Endometrial microvascular endothelial cells (primary cell): ENCODE results near the gene DPH1. TPM values are rescaled to one million over a fixed set of nuclear protein-coding genes. Genes with fewer than 3 reads are reported as not detected.

Source experiments
- in situ Hi-C: cut with HindIII; loops from 2 replicates; pipeline ENCODE4 v1.10.0; 2017; ENCODE audit warnings: low sequenced_read_pairs, low pct_unique_long_range_greater_than_20kb; ENCODE audit errors: inconsistent ontology term
- total RNA-seq: library from RNA; depleted of rRNA; stranded (reverse); fragments of >200 nt; gene quantifications from one replicate; pipeline ENCODE4 v1.2.3, GENCODE V29; 2015; ENCODE audit errors: inconsistent ontology term

DPH1 gene
- total RNA-seq, 1 donor from 2014 or later: 38.8 TPM

DNA sequence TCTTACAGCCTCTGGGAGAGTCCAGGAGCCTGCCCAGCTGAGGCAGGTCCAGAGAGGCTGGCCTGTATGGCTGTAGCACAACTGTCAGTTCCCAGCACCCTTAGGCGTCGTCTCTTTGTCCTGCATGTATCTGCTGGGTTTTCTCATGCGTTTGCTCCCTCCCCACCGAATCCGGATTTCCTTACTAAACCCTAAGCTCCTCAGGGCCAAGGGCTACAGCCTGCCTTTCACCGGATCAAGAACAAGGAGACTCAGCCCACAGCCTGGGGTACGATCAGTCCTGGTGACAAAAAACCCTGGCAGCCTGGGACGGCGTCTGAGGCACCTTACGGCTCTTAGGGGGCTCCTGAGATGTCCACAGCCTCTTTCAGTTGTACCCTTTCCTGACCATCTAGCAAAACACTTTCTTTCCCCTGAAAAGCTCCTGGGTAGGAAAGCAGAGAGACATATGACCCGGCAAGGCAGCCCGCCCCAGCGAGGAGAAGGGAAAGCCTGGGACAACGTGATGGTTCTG lies 37.2 kb downstream of the DPH1 start:
- in situ Hi-C loops: loop anchor here (10.0 kb wide), 1 partner anchor 108 kb away; no protein-coding TSS in a partner anchor

DNA sequence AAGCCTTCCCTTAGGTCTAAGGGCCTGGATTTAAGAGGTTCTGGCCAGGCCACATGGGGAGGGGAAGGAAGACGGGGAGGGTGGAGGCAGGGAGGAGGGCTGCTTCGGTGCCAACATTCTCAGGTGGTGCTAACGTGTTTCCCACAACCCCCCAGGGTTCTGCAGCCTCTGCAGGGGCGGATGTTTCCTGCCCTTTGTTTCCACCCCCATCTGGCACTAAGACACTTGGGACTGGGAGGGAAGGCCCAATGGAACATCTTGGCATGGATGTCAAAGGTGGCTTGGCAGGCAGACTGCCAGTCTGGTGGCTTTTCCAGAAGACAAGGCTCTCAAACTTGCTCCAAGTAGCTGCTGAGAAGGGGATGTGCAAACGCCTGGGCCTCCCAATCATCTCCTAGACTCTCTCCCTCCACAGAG lies 37.7 kb downstream of the DPH1 start:
- in situ Hi-C loops: loop anchor here (10.0 kb wide), 1 partner anchor 107 kb away; no protein-coding TSS in a partner anchor

DNA sequence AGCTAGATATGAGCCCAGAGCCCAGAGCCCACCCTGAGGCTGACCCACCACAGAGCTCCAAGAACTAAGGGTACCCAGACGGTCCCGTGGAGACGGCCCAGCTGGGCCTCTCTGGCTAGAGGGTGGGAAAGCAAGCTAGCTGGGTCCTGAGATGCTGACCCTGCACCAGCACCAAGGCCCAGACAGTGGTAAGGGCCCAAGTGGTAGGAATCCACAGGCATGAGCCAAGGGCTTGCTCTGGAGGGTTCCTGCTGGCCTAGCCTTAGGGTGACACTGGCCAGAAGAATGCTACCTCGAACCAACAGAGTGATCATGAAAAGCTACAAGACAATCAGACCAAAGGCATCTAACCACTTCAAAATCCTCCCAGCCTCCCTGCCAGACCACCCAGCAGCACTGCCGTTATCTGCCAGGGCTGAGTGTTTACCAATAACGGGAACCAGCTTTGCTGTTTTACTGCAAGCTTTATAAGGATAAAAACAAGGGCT lies 38.1 kb downstream of the DPH1 start:
- in situ Hi-C loops: loop anchor here (10.0 kb wide), 1 partner anchor 107 kb away; no protein-coding TSS in a partner anchor

DNA sequence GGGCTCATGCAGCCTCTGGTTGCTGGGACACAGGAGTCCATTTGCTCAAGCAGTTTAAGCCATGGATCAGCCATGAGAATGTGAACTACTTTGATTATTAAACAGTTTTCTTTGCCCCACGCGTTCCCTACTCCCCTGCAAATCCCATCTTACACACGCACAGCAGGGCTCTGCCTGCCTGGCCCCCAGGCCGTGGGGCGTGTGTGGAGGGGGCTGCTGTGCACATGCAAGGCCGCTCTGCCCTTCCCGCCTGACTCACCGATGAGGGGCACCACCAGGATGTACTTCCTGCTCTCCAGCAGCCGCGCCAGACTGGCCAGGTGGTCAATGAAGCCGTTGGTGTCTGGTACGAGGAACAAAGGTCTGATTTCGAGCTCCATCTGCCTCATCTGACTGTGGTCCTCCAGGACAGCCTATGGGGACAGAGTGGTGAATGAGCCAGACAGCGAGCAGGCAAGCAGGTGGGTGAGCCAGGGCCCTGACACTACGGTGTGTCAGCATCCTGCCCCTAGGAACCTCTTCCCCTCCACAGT lies 38.6 kb downstream of the DPH1 start:
- in situ Hi-C loops: loop anchor here (10.0 kb wide), 1 partner anchor 106 kb away; no protein-coding TSS in a partner anchor

DNA sequence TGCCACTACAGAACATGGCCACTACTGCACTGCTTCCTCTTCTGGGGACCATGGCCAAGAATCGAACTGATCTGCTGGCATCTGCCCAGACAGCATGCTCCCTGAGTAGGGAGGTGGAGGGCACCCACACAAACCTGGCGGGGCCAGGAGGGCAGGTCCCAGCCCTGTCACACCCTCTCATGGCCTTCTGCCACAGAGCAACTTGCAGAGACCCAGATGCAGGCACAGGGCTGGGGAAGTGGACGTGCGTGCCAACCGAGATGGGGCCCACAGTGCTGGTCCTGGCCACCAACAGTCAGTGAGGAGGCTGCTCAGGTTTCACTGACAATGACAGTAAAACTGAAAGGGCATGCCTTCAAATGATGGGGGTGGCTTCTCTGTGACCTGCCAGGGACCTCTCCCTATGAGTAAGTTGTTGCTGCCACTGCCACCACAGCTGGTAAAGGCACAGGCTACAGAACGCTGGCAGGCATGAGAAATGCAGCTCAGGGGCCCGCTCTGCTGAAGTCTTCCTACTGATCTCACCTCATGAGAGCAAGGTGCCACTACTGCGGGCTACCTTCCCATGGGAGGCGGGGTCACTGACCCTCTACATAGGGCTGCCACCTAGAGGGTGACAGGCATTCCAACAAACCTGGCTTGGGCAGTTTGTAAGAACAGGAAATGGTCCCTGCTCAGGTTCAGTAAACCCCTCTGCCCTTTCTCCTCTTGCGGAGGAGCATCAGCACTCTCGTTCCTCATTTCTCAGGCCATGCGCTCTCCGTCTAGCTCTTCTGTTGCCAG lies 40.5 kb downstream of the DPH1 start:
- in situ Hi-C loops: no loop called here

DNA sequence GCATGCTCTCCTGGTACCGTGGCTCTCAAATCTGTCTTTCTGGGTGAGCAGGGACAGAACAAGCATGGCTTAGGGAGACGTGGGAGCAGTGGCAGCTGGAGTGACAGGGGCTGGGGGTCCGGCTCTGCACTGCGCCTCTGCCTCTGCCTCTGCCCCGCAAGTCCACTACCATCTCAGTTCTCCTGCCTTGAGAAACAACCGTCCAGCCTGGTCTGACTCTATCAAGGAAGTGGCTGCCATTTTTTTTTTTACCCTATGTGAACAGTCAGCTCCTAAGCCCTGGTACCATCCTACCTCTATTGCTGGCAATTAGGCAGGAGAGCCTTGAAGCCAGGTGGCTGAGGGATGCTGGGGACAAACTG lies 41.1 kb downstream of the DPH1 start:
- in situ Hi-C loops: no loop called here

DNA sequence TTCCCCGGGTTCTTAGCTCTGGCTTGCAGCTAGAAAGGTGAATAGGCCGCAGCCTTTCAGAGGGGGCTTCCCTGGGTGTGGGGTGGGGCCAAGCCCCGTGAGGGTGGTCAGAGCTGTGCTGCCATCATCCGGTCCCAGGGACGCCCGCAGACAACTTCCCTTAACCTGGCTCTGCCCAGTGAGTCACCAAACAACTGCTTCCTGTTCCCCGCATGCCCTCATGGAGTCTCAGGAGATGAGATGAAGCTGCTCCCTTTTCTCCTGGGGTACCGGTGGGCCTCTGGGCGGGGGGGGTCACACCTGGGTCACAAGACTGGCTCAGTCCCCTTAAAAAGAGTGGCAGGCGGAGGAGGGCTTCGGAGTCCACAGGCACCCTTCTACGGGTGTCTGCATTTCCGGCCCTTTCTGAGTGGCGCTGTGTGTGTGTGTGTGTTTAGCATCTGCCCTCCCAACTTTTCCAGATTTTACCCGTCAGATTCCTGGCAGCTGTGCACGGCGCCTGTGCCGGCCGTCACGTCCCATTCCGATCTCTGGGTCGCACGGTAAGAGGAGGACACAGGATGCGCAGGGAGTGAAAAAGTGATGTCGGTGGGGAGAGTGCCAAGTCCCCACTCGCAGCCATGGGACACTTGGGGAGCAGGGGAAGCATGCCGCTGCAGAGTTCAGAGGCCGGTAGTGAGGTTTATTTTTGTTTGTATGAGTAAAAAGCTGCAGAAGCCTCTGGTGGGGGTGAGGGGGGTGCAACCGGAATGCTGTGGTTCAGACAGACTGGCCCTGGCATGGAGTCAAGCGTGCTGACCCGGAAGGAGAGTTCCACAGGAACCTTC lies 41.7 kb downstream of the DPH1 start:
- in situ Hi-C loops: no loop called here

DNA sequence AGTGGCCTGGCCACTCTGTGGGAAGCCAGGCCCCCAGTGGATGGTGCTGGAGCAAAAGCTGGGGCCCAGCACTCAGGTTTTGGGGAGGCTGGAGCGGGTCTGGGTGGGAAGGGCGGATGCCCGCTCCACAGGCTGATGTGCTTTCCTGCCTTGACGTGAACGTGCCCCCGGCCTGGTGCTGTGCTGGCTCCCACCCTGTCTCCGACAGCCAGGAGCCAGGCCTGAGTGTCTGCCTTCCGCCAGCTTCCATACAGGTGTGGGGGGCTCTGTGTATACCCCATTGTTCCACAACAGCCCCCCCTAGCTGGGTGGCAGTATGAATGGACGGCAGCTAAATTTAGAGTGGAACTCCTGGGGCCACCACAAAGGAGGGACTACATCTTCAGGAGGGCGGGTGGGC lies 45.0 kb downstream of the DPH1 start:
- in situ Hi-C loops: no loop called here

DNA sequence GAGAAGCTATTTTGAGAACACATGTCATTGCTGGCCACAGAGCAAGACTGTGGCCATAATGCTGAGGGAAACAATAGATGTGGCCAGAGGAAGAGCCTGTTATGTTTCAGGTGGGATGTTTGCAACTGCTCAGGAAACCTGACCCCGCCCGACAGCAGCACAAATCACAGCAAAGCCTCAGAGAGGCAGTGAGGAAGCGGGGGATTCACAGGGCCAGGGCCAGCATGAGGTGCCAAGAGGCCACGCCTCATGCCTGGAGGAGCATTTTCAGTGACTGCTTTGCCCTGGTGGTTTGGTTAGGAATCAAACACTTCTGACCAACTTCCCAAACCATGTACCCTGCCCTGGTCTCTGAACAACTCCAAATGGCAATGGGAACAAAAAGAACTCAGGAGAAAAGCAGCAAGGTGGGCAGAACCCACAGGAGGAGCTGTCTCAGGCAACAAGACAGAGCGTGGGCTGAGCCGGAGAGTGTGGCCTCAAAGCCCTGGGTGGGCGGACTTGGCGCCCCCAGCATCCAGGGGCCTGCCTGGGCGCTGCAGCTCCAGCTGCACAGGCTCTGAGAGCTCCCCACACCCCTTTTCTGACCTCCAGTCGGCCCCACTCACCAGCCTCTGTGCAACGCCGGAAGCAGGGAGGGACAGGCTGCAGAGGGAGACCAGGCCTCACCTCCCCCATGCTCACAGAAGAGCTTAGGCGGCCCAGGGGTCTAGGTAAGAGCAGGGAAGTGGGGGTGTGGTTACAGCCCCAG lies 45.6 kb downstream of the DPH1 start:
- in situ Hi-C loops: no loop called here

DNA sequence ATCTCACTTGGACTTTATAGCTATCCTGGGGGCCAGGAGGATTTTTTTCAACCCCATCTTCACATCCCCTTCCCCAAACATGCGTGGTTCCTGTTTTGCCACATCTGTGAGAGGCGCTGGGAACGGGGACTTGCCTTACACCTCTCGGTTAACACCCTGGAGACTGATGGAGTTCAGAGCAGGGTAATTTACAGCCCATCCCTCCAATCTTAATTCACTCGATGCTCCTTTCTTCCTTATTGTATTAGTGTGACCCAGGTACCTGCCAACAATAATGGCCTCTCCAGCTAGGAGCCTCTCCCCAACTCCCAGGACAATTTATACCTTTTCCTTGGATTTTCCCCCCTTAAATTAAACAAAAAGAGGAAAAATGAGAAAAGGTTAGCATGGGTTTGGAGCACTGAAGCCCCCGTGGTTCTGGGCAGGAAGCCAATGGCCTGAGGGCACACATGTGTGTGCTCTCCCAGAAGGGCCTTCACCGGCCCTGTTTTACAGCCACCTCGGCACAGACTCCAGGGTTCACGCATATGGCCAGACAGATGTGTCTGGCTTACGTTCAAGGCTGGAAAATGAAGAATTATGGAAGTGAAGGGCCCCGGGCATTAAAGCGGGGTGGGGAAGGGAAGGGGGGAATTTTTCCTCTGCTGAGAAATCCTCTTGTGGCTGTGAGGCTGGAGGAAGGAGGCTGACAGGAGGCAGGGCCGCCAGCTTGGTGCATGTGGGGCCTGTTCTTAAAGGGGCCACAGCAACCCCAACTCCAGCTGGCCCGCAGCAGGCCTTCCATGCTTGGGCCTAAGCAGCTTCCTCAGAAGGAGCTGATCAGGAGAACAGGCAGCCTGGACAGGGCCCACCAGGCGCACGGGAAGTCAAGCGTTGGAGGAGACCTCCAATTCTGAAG lies 46.4 kb downstream of the DPH1 start:
- in situ Hi-C loops: no loop called here

DNA sequence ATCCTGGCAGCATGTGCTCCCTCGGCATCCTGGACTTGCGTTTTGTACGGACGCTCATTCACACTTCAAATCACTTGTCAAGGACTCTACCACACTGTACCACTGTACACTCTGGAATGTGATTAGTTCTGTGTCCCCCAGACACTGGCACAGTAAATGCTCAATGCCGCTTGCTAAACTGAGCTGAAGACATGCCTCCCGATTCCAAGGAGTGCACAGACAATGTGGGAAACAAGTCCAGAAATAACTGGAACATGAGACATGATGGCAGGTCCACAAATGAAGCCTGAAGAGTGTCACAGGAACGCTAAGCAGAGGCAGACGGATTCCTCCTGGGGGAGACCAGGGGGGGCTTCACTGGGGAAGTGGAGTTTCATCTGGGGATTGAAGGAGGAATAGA lies 47.1 kb downstream of the DPH1 start:
- in situ Hi-C loops: no loop called here

DNA sequence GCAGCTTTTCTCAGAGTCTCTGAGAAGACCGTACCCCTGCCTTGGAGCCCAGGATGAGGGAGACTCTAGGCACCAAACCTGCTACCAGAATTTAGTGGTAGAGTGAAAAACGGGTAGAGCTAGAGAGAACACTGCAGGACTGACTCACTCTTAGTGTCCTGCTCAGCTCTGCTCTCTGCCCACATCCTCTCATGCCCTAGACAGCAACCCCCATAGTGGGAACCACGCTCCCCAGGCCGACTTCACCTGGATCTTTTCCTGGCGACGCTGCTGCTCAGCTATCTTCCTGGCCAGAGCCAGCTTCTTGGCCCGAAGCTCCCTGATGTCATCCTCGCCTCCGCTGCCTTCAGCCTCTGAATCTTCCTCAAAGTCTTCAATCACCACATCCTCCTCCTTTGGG lies 51.6 kb downstream of the DPH1 start:
- in situ Hi-C loops: no loop called here

DNA sequence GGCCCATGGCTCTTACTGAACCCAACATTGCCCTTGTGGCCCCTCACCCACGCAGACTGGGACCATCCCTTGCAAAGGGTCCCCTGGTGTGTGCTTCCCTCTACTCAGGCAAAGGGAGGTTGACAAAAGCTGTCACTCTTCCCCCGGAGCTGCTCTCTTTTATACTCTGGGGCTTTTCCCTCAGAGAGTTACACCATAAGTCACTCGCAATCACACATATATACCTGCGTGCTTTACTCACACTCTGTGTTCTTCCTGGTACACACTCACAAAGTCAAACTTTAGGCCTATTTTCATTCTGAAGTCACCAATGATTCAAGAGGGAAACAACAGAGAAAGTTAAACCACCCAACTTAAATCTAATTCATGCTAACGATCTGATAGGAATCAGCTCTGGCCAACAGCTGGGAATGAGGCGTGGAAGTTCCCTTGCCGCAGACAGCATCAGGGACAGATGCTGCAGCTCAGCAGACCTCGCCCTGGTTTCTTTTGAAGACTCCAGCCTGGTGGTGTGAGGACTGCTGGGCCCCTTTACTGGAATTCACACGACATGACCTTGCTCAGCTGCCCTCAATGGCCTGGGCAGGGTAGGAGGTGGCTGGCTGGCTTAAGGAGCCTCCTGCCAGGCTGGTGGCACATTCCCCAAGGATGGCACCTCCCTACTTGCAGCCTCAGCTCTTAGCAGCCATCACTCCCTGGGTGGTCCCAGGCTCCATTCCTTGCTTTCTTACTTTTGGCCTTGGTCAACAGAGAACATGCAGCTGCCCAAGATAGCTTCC lies 52.2 kb downstream of the DPH1 start:
- in situ Hi-C loops: no loop called here

DNA sequence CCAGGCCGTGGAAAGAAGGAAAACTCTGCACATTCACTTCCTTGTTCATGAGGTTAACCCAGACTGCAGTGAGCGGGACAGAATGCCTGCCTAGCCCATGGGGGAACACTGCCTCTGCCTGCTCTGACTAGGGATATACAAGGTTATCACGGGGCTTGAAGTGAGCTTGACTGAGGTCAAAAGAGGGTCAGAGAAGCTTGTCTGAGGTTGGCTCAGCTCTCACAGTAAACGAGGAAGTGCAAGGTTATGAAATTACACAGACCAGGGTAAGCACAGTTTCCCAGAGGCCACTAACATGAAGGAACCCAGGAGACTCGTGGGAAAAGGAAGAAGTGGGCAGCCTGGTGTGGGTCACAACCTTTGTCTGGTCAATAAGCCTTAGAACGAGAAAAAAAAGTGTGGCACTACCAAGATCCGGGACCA lies 53.7 kb downstream of the DPH1 start:
- in situ Hi-C loops: no loop called here

DNA sequence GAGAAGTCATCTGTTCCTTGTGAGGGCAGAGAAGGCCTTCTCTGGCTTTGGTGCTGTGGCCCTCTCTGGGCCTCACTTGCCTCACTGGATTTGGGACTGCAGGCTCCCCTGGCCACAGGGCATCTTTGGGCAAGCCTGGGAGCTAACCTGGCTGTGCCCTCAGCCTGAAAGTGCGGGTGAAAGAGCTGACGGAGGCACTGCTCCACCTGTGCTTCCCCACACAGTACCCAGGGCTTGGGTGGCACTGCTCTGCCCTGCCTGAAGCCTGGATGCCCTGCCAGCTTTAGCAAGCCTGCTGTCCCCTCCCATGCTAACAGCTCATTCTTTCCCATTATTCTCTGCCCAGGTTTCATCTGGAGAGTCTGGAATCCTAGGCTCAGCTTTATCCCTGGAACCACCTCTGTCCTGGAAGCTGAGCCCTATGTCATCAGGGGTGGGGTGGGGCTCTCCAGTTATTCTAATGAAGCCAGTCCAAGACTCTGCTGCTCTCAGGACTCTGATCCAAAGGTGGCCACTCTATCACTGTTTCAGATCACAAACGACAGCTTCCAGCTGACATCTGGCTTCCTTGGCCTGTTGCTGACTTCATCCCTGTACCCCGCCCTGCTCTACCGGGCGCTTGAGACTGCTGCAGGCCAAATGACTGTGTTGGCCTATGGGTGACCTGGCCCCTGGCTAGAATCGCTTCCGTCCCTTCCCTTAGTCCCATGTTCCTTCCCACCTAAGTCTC lies 54.2 kb downstream of the DPH1 start:
- in situ Hi-C loops: no loop called here
